22Rv1 (cell line): ENCODE data around the gene RAB11FIP2.

ENCODE experiments used
- H3K27ac ChIP-seq: fragments of 450-650 bp; 2 replicates; pipeline ENCODE4 v1.5.1; 2017
- ZFX ChIP-seq: fragments of 450-650 bp; IDR thresholded peaks from 2 replicates; pipeline ENCODE4 v1.6.1; 2017; ENCODE audit warnings: antibody characterized with exemption, borderline replicate concordance
- TF ChIP-seq, protein P1 (sequence below): fragments of 450-650 bp; IDR thresholded peaks from 2 replicates; pipeline ENCODE4 v1.5.1; 2017; ENCODE audit warnings: mild to moderate bottlenecking

The RAB11FIP2 gene

DNA sequence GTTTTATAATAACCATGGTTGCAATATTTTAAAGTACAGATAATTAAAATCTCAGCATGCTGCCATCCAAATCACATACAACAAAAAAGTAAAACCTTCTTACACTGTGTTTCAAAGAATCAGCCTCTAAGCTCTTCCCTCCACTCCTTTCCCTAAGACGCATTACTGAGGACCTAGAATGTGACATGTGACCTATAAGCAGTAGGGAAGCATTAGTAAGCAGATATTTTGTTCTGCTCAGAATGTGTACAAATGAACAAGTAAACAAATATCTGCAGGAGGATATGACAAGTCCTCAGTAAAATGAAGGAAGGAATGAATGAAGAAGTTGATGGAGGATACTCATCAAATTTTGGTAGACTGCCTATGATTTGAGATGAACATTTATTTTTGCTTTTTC is 49.1 kb downstream of the RAB11FIP2 start:
- TF ChIP-seq, protein P1, sequence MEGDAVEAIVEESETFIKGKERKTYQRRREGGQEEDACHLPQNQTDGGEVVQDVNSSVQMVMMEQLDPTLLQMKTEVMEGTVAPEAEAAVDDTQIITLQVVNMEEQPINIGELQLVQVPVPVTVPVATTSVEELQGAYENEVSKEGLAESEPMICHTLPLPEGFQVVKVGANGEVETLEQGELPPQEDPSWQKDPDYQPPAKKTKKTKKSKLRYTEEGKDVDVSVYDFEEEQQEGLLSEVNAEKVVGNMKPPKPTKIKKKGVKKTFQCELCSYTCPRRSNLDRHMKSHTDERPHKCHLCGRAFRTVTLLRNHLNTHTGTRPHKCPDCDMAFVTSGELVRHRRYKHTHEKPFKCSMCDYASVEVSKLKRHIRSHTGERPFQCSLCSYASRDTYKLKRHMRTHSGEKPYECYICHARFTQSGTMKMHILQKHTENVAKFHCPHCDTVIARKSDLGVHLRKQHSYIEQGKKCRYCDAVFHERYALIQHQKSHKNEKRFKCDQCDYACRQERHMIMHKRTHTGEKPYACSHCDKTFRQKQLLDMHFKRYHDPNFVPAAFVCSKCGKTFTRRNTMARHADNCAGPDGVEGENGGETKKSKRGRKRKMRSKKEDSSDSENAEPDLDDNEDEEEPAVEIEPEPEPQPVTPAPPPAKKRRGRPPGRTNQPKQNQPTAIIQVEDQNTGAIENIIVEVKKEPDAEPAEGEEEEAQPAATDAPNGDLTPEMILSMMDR = no peak
- TF ChIP-seq ZFX = no peak
- no peak overlapping the region for H3K27ac ChIP-seq

DNA sequence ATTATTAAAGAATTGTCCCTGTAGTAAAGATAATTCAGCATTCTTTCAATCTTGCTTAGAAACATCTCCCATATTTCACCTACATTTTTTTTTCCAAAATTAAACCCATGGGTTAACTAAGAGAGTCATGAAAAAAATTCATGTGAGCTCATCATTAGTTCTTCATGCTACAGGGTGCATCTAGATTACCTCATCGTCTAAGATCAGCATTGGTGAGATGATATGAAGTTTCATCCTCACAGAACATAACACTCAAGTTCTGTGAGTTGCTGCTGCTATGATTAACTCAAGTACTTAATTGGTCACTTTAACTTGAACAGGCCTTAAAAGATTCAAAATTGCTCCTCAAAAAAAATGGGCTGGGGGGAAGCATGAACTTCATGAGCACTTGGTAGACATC is 50.0 kb downstream of the RAB11FIP2 start:
- no peak overlapping the region for H3K27ac ChIP-seq
- TF ChIP-seq ZFX = no peak
- TF ChIP-seq, protein P1 = no peak

DNA sequence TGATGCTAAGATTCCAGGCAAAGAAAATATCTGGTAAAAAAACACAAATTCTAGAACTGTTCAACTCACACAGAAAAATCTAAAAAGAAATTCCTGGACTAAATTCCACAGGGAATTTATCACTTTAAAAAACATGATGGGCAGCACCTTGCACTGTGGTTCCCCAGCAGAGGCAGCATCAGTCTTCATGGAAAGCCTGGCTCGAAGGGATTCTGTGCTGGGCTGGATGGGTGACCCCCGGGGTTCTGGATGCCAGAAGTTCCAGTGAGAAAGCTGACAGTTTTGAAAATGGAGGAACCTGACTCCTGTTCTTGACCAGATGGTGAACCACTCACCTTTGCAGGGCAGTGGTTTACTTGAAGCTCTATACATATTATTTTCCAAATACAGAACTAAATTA is 52.0 kb downstream of the RAB11FIP2 start:
- TF ChIP-seq, protein P1 = no peak
- TF ChIP-seq ZFX = no peak
- no peak overlapping the region for H3K27ac ChIP-seq

DNA sequence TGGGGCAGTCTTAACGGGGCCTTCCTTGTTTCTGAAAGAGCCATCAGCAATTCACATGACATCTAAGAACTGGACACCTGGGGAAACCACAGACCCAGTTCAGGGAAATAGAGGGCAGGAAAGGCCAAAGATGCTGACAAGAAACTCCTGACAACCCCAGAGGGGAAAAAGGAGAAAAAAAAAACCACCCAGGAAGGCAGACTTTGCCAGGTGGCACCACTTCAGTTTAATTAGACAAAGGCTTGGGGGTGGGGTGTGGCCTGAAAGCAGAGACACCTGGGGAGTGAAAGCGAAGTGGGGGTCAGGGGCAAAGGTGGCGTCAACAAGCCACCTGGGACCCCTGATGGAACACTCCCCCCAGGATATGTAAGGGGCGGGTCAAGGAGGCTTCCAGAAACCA is 53.6 kb downstream of the RAB11FIP2 start:
- TF ChIP-seq, protein P1 = no peak
- no peak for TF ChIP-seq ZFX

DNA sequence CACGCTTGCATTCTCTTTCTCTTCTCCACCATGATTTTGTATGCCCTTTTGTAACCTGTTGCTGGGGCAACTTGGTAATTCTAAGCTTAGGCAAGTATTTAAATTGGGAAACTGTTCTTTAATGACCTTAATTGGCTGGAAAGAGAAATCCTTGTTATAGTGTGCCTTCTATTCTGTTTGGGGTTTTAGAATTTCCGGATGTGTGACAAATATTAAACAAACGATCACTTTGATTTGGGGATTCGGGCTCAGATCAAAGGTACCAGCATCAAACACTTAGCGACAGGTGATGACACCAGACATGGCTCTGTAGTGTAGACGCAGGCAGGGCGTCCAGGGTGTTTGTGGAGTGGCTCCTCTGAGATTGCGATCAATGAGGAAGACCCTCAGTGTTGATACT is 55.0 kb downstream of the RAB11FIP2 start:
- H3K27ac ChIP-seq = no peak overlapping the region
- no peak for TF ChIP-seq ZFX
- TF ChIP-seq, protein P1 = no peak

More for the DNA sequence above, 53.6 kb downstream of the RAB11FIP2 start:
- H3K27ac ChIP-seq = no peak overlapping the region

DNA sequence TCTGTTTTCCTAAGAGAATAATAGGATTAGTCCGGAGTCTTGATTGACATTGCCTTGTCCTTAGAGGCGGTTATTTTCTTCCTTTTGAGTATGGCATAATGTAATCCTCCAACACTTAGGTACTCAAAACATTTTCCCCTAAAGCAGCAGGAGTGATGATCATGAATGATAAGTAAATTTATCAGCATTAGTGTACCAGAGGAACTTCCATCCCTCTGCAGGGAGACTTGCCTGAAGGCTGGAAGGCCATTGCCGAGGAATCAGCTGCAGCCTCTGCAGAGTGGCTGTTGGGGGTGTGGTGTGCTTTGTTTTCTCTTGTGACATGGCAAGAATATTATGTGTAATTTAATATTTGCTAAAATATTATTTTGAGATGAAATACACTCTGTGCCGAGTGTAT is 56.8 kb downstream of the RAB11FIP2 start:
- TF ChIP-seq, protein P1 = no peak
- TF ChIP-seq ZFX = no peak

DNA sequence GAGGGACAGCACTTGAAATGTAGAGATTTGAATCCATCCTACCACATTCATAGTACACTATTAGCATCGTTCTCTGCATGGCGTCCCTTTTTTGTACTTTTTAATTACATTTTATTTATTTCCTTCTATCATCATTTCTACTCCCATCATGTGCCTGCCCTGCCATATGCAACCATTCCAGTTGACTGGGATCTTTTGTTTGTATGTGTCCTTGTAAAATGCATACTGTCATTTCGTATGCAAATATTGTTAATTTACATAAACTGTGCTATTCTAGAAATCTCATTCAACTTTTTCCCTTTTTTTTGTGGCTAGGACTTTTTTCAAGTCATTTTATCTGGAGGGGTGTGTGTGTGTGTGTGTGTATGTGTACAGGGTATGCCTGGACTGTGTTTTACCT is 57.9 kb downstream of the RAB11FIP2 start:
- no peak overlapping the region for H3K27ac ChIP-seq
- TF ChIP-seq, protein P1 = no peak
- TF ChIP-seq ZFX = no peak

More for the DNA sequence above, 56.8 kb downstream of the RAB11FIP2 start:
- no peak overlapping the region for H3K27ac ChIP-seq
